ENCODE data around the gene SULT4A1.

- no peak for TF ChIP-seq CTCF (IDR thresholded peaks at IDR 0.05)
- no peak for TF ChIP-seq EP300 (IDR thresholded peaks at IDR 0.05)
- no peak for TF ChIP-seq POLR2AphosphoS5 (IDR thresholded peaks at IDR 0.05)
- TF ChIP-seq POLR2A (IDR thresholded peaks at IDR 0.05; ENCODE audit: low read depth) = no peak
Observed at GRCh38 chr22:43800970-43801369, 61.3 kb downstream of the SULT4A1 start.
